HepG2 (cell line): ENCODE results near the gene ATN1. TPM values are rescaled to one million over a fixed set of nuclear protein-coding genes. Genes with fewer than 3 reads are reported as not detected.
A peak's percentile ranks its signal among the peaks of the same experiment; 100 is the strongest.

Experiments used
- KDM2A ChIP-seq: sonication (generic); formaldehyde crosslinking; IDR thresholded peaks from 2 replicates; pipeline ENCODE4 v1.4.0; 2020; ENCODE audit warnings: low read depth, missing genetic modification reagents, borderline replicate concordance
- KLF6 ChIP-seq: IDR thresholded peaks from 2 replicates; pipeline ENCODE4 v1.8.0; 2016; ENCODE audit warnings: missing biosample characterization, missing genetic modification reagents
- LCORL ChIP-seq, 2 experiments: fragments of 450-650 bp in 1 of 2; sonication (generic) in 1 of 2; formaldehyde crosslinking in 1 of 2; IDR thresholded peaks; 2 replicates each; pipeline versions ENCODE4 v1.5.0 to v1.6.1; 2017 to 2020; ENCODE audit warnings: antibody characterized with exemption in 1 of 2, missing genetic modification reagents in 1 of 2
- NONO ChIP-seq, 2 experiments: fragments of 450-650 bp in 1 of 2; sonication (generic) in 1 of 2; formaldehyde crosslinking in 1 of 2; IDR thresholded peaks in 1 of 2; conservative IDR thresholded peaks in 1 of 2; 2 replicates each; pipeline versions ENCODE4 v1.6.1 to v1.8.0; 2017 to 2022; ENCODE audit warnings: mild to moderate bottlenecking in 1 of 2, missing genetic modification reagents in 1 of 2, moderate library complexity in 1 of 2
- SMAD1 ChIP-seq: sonication (generic); formaldehyde crosslinking; IDR thresholded peaks from 2 replicates; pipeline ENCODE4 v1.4.0; 2020; ENCODE audit warnings: missing genetic modification reagents, low read depth, mild to moderate bottlenecking, borderline replicate concordance
- SNAPC5 ChIP-seq: sonication (generic); formaldehyde crosslinking; IDR thresholded peaks from 2 replicates; pipeline ENCODE4 v1.8.1; 2023; ENCODE audit warnings: mild to moderate bottlenecking, missing genetic modification reagents, borderline replicate concordance
- ZNF263 ChIP-seq: sonication (generic); formaldehyde crosslinking; IDR thresholded peaks from 2 replicates; pipeline ENCODE4 v1.4.0; 2020; ENCODE audit warnings: missing genetic modification reagents
- ZNF335 ChIP-seq: sonication (generic); formaldehyde crosslinking; IDR thresholded peaks from 2 replicates; pipeline ENCODE4 v1.4.0; 2020; ENCODE audit warnings: missing genetic modification reagents
- ZNF562 ChIP-seq: sonication (generic); formaldehyde crosslinking; IDR thresholded peaks from 2 replicates; pipeline ENCODE4 v1.8.0; 2022; ENCODE audit warnings: missing genetic modification reagents, borderline replicate concordance
- ZNF572 ChIP-seq: sonication (generic); formaldehyde crosslinking; IDR thresholded peaks from 2 replicates; pipeline ENCODE4 v1.5.1; 2020; ENCODE audit warnings: mild to moderate bottlenecking, missing genetic modification reagents
- ZNF660 ChIP-seq: sonication (generic); formaldehyde crosslinking; IDR thresholded peaks from 2 replicates; pipeline ENCODE4 v1.5.1; 2020; ENCODE audit warnings: mild to moderate bottlenecking, low read depth, missing genetic modification reagents, borderline replicate concordance
- polyA plus RNA-seq, 8 experiments: library from polyadenylated mRNA; depleted of rRNA in 3 of 8; stranded (reverse) in 7 of 8; unstranded in 1 of 8; fragments of >200 nt; fragmentation: Illumina TruSeq in 4 of 8; extraction: Trizol in 4 of 8; gene quantifications; 2 replicates each; pipeline versions ENCODE4 v1.2.1 to v1.2.3, GENCODE V29; 2011 to 2016; ENCODE audit warnings: low read depth in 4 of 8, missing spikeins in 1 of 8, mixed read lengths in 1 of 8; ENCODE audit not compliant: insufficient read depth in 1 of 8
- total RNA-seq, 5 experiments: library from RNA; depleted of rRNA; stranded (reverse); fragments of >200 nt; fragmentation: Illumina TruSeq; extraction: Trizol; gene quantifications; 2 replicates each; pipeline ENCODE4 v1.2.3, GENCODE V29; 2016; ENCODE audit warnings: low read depth in 1 of 5
- TF ChIP-seq, protein P1 (sequence below): sonication (generic); formaldehyde crosslinking; IDR thresholded peaks from 2 replicates; pipeline ENCODE4 v1.4.0; 2020; ENCODE audit warnings: missing genetic modification reagents
- TF ChIP-seq, protein P2 (sequence below): sonication (generic); formaldehyde crosslinking; IDR thresholded peaks from 2 replicates; pipeline ENCODE4 v1.5.1; 2020; ENCODE audit warnings: mild to moderate bottlenecking, missing genetic modification reagents, moderate library complexity
- TF ChIP-seq, protein P3 (sequence below): sonication (generic); formaldehyde crosslinking; IDR thresholded peaks from 2 replicates; pipeline ENCODE4 v1.5.0; 2020; ENCODE audit warnings: mild to moderate bottlenecking, missing genetic modification reagents, borderline replicate concordance
- TF ChIP-seq, protein P4 (sequence below): sonication (generic); formaldehyde crosslinking; IDR thresholded peaks from 2 replicates; pipeline ENCODE4 v1.4.0; 2020; ENCODE audit warnings: missing genetic modification reagents

ATN1 gene
- total and polyA plus RNA-seq, 2 of the 13 experiments (the other 11 are each of a cell fraction or from before 2014, with no cell fraction given): 2.1 to 8.6 TPM

DNA sequence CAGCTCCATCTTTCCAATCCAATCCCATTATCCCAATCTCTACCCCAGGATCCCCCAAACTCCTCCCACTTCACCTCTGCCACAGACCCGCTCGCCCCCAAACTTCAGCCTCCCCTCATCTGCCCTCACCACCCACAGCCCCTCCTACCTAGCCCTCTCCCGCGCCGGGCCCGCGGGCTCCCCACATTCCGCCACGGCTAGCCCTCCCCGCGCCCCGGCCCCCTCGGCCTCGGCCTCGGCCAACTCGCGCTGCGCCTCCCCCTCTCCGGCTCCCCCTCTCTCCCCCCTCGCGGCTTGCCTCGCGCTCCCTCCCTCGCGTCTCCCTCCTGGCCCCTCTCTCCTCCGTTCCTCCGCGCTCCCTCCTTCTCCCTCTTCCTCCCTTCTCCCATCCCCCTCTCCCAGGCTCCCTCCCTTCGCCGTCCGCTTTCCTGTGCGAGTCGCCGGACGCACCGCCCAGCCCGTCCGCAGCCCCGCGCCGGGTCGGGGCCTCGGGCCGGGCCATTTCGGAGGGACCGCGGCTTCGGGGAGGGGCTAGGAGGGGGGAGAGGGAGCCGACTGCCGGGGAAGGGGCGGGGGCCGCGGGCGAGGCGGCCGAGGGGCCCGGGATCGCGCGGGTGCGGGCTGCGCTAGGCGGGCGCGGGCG, at the start of gene ATN1 (continued):
- TF ChIP-seq, protein P1, sequence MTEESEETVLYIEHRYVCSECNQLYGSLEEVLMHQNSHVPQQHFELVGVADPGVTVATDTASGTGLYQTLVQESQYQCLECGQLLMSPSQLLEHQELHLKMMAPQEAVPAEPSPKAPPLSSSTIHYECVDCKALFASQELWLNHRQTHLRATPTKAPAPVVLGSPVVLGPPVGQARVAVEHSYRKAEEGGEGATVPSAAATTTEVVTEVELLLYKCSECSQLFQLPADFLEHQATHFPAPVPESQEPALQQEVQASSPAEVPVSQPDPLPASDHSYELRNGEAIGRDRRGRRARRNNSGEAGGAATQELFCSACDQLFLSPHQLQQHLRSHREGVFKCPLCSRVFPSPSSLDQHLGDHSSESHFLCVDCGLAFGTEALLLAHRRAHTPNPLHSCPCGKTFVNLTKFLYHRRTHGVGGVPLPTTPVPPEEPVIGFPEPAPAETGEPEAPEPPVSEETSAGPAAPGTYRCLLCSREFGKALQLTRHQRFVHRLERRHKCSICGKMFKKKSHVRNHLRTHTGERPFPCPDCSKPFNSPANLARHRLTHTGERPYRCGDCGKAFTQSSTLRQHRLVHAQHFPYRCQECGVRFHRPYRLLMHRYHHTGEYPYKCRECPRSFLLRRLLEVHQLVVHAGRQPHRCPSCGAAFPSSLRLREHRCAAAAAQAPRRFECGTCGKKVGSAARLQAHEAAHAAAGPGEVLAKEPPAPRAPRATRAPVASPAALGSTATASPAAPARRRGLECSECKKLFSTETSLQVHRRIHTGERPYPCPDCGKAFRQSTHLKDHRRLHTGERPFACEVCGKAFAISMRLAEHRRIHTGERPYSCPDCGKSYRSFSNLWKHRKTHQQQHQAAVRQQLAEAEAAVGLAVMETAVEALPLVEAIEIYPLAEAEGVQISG (CRISPR knock-in tag): peak; percentile 49
- TF ChIP-seq ZNF335 (no peak), LCORL (IDR thresholded peaks at IDR 0.05) (no peak), LCORL (CRISPR knock-in tag; IDR thresholded peaks at IDR 0.05) (peak; percentile 60; the same call in 1 of the 2 replicates), KLF6 (CRISPR knock-in tag) (peak; percentile 44; the same call in 1 of the 2 replicates), SNAPC5 (CRISPR knock-in tag) (no peak), ZNF562 (CRISPR knock-in tag) (no peak), ZNF263 (CRISPR knock-in tag) (peak; percentile 19; the same call in 1 of the 2 replicates), KDM2A (CRISPR knock-in tag) (peak; percentile 56), SMAD1 (CRISPR knock-in tag) (no peak), NONO (IDR thresholded peaks at IDR 0.05) (no peak), NONO (CRISPR knock-in tag; conservative IDR thresholded peaks at IDR 0.05) (peak; percentile 75), ZNF572 (no peak), ZNF660 (CRISPR knock-in tag) (no peak)
- TF ChIP-seq, protein P2, sequence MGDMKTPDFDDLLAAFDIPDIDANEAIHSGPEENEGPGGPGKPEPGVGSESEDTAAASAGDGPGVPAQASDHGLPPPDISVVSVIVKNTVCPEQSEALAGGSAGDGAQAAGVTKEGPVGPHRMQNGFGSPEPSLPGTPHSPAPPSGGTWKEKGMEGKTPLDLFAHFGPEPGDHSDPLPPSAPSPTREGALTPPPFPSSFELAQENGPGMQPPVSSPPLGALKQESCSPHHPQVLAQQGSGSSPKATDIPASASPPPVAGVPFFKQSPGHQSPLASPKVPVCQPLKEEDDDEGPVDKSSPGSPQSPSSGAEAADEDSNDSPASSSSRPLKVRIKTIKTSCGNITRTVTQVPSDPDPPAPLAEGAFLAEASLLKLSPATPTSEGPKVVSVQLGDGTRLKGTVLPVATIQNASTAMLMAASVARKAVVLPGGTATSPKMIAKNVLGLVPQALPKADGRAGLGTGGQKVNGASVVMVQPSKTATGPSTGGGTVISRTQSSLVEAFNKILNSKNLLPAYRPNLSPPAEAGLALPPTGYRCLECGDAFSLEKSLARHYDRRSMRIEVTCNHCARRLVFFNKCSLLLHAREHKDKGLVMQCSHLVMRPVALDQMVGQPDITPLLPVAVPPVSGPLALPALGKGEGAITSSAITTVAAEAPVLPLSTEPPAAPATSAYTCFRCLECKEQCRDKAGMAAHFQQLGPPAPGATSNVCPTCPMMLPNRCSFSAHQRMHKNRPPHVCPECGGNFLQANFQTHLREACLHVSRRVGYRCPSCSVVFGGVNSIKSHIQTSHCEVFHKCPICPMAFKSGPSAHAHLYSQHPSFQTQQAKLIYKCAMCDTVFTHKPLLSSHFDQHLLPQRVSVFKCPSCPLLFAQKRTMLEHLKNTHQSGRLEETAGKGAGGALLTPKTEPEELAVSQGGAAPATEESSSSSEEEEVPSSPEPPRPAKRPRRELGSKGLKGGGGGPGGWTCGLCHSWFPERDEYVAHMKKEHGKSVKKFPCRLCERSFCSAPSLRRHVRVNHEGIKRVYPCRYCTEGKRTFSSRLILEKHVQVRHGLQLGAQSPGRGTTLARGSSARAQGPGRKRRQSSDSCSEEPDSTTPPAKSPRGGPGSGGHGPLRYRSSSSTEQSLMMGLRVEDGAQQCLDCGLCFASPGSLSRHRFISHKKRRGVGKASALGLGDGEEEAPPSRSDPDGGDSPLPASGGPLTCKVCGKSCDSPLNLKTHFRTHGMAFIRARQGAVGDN: peak; percentile 68
- TF ChIP-seq, protein P3, sequence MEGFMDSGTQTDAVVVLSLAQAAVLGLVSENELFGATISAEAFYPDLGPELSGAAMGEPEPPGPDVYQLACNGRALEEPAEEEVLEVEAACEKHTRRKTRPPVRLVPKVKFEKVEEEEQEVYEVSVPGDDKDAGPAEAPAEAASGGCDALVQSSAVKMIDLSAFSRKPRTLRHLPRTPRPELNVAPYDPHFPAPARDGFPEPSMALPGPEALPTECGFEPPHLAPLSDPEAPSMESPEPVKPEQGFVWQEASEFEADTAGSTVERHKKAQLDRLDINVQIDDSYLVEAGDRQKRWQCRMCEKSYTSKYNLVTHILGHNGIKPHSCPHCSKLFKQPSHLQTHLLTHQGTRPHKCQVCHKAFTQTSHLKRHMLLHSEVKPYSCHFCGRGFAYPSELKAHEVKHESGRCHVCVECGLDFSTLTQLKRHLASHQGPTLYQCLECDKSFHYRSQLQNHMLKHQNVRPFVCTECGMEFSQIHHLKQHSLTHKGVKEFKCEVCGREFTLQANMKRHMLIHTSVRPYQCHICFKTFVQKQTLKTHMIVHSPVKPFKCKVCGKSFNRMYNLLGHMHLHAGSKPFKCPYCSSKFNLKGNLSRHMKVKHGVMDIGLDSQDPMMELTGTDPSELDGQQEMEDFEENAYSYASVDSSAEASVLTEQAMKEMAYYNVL: peak; percentile 98
- TF ChIP-seq, protein P4, sequence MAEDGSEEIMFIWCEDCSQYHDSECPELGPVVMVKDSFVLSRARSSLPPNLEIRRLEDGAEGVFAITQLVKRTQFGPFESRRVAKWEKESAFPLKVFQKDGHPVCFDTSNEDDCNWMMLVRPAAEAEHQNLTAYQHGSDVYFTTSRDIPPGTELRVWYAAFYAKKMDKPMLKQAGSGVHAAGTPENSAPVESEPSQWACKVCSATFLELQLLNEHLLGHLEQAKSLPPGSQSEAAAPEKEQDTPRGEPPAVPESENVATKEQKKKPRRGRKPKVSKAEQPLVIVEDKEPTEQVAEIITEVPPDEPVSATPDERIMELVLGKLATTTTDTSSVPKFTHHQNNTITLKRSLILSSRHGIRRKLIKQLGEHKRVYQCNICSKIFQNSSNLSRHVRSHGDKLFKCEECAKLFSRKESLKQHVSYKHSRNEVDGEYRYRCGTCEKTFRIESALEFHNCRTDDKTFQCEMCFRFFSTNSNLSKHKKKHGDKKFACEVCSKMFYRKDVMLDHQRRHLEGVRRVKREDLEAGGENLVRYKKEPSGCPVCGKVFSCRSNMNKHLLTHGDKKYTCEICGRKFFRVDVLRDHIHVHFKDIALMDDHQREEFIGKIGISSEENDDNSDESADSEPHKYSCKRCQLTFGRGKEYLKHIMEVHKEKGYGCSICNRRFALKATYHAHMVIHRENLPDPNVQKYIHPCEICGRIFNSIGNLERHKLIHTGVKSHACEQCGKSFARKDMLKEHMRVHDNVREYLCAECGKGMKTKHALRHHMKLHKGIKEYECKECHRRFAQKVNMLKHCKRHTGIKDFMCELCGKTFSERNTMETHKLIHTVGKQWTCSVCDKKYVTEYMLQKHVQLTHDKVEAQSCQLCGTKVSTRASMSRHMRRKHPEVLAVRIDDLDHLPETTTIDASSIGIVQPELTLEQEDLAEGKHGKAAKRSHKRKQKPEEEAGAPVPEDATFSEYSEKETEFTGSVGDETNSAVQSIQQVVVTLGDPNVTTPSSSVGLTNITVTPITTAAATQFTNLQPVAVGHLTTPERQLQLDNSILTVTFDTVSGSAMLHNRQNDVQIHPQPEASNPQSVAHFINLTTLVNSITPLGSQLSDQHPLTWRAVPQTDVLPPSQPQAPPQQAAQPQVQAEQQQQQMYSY (CRISPR knock-in tag): no peak; the same call in 1 of the 2 replicates
